Ectodermal cell (in vitro differentiated cells): Measurements from ENCODE around the gene ZNF174. TPM values are rescaled to one million over a fixed set of nuclear protein-coding genes. Genes with fewer than 3 reads are reported as not detected.
A peak's percentile ranks its signal among the peaks of the same experiment; 100 is the strongest.

Experiments
- H3K27ac ChIP-seq: 2 replicates; pipeline ENCODE4 v1.7.0; 2013; ENCODE audit warnings: mild to moderate bottlenecking, low read depth, low read length; ENCODE audit not compliant: insufficient read depth, poor library complexity, severe bottlenecking
- H3K27me3 ChIP-seq: 2 replicates; pipeline ENCODE4 v1.7.0; 2013; ENCODE audit warnings: mild to moderate bottlenecking, low read length; ENCODE audit not compliant: insufficient read depth, control insufficient read depth, poor library complexity, severe bottlenecking
- H3K36me3 ChIP-seq: one replicate; pipeline ENCODE4 v1.7.0; 2013; ENCODE audit warnings: low read length; ENCODE audit not compliant: control insufficient read depth, insufficient read depth
- H3K4me1 ChIP-seq: one replicate; pipeline ENCODE4 v1.7.0; 2013; ENCODE audit warnings: low read length; ENCODE audit not compliant: control insufficient read depth, insufficient read depth
- H3K4me3 ChIP-seq: 2 replicates; pipeline ENCODE4 v1.7.0; 2013; ENCODE audit warnings: low read depth, low read length, control low read depth; ENCODE audit not compliant: insufficient read depth
- H3K9me3 ChIP-seq: 2 replicates; pipeline ENCODE4 v1.7.0; 2013; ENCODE audit warnings: mild to moderate bottlenecking, low read length, moderate library complexity; ENCODE audit not compliant: control insufficient read depth
- WGBS, 2 experiments: methylation state at CpG; one replicate each; pipeline ENCODE4 v1.1.7; 2013; ENCODE audit warnings: missing lambda C conversion rate in 2 of 2; 5-methylcytosine and 5-hydroxymethylcytosine counted together
- polyA plus RNA-seq, 4 experiments: library from polyadenylated mRNA; stranded (reverse); fragments of 50-300 nt; gene quantifications; one replicate each; pipeline ENCODE4 v1.2.3, GENCODE V29; 2013

The ZNF174 gene
- 15.3 TPM for polyA plus RNA-seq (2013, experiment 1 of 4)
- 17.5 TPM for polyA plus RNA-seq (2013, experiment 2 of 4)
- polyA plus RNA-seq (2013, experiment 3 of 4): 12.7 TPM
- polyA plus RNA-seq (2013, experiment 4 of 4): 12.3 TPM

DNA sequence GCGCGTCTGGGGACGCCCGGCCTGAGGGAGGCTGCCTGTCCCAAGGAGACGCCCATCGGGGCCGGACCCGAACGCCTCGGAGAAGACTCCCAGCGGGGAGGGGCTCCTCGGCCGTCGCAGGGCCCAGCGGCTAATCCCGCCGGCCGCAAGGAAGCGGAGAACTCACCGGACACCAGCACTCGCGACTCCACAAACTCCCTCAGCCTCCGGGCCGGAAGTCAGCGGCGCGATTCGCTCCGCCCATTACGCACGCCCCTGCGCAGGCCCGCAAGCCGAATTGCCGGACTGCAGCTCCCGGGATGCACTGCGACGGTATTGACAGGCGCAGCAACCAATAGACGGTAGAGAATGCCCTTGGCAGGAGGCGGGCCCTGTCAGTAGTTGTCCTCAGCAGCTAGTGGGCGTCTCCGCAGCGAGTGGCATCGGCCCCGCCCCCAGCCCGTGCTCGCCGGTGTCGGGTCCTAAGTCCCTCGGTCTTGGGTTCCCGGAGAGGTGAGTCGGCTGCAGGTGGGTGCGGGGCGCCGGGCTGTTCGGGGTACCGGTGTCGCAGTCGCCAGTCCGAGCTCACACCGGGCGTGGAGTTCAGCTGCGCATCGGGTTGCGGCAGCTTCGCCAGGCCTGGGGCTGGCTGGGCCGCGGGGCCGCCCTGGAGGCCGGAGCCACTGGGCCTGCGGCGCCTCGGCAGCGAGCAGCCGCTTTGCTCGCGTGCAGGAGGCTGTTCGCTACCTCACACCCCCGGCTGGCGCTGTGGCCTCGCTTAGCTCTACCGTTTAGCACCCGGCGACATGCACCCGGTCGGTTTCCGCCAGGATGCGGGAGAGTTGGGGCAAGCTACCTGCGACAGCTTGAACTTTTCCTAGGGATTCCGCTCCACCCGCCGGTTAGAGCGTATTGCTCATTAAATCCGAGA, at the start of gene ZNF174, which contains the start of gene ZSCAN32:
Gene ZNF174, plus strand, starts transcription at position 437 of the 910 bp plus-strand sequence. CDS start 790 bp downstream, outside the sequence.
Gene ZSCAN32, minus strand, starts transcription at position 226 of the 910 bp plus-strand sequence. CDS start 3,447 bp downstream, outside the sequence.
- H3K4me1 ChIP-seq: peaks cover 3% of the 10 kb centered on the region
- H3K9me3 ChIP-seq: no peaks in the 10 kb centered on the region
- H3K36me3 ChIP-seq: peaks cover 41% of the 10 kb centered on the region
- WGBS, 2 experiments: 0% methylated on average over 95 of the region's 95 CpGs
- peak within 1 kb of the TSS; percentile 91 for H3K4me3 ChIP-seq
- no peaks in the 10 kb centered on the region for H3K27me3 ChIP-seq
- H3K27ac ChIP-seq: peak within 1 kb of the TSS; percentile 53

DNA sequence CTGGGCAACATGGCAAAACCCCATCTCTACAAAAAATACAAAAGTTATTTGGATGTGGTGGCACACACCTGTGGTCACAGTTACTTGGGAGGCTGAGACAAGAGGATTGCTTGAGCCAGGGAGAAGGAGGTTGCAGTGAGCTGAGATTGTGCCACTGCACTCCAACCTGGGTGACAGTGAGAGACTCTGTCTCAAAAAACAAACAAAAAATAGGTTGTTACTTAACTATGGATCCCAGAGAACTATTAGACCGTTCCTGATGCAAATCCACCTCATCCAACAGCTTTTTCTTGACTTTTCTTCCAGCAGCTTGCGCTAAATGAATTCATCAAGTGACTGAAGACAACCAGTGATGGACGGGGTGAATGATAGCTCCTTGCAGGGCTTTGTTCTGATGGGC, 45.4 kb upstream of the ZNF174 start, which contains the start of gene OR2C1:
Gene OR2C1, plus strand, starts transcription at position 301 of the 400 bp plus-strand sequence. Its CDS starts 52 bp downstream, at position 353.
- 75 to 80% methylated on average over 3 of the region's 3 CpGs for WGBS, 2 experiments

DNA sequence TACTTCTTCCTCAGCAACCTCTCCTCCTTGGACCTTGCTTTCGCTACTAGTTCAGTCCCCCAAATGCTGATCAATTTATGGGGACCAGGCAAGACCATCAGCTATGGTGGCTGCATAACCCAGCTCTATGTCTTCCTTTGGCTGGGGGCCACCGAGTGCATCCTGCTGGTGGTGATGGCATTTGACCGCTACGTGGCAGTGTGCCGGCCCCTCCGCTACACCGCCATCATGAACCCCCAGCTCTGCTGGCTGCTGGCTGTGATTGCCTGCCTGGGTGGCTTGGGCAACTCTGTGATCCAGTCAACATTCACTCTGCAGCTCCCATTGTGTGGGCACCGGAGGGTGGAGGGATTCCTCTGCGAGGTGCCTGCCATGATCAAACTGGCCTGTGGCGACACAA, 44.9 kb upstream of the ZNF174 start:
- Histone ChIP-seq H3K4me1 (no peaks in the 10 kb centered on the region), H3K9me3 (no peaks in the 10 kb centered on the region), H3K4me3 (no peak overlapping the region), H3K27me3 (no peaks in the 10 kb centered on the region), H3K27ac (no peak overlapping the region), H3K36me3 (no peaks in the 10 kb centered on the region)
- 89 to 93% methylated on average over 10 of the region's 10 CpGs for WGBS, 2 experiments

More for the DNA sequence above, 45.4 kb upstream of the ZNF174 start, which contains the start of gene OR2C1:
- no peak within 1 kb of the TSS for H3K27ac ChIP-seq
- no peak within 1 kb of the TSS for H3K4me3 ChIP-seq
- no peaks in the 10 kb centered on the region for H3K36me3 ChIP-seq
- no peaks in the 10 kb centered on the region for H3K9me3 ChIP-seq
- H3K27me3 ChIP-seq: no peaks in the 10 kb centered on the region
- no peaks in the 10 kb centered on the region for H3K4me1 ChIP-seq

DNA sequence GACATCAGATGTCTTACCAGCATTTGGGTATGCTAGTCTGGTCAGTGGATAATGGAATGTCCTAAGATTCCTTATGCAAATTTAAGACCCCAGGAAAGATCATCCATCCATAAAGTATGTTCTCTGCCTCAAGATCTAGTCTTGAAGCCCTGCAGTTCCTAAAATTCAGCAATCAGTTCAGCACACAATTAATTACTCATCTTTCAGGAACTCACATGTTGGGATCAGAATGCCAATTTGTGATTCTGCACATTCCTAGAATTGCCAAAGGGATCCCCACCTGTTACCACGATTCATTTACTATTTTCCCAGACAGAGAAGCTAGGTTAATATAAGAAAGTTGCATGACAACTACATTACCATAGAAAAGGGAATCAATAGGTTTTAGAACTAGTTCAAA, 42.1 kb upstream of the ZNF174 start:
- whole genome bisulfite sequencing, 2 experiments: no CpG with 5 or more reads among the region's 1 CpG
- H3K9me3 ChIP-seq: no peaks in the 10 kb centered on the region

DNA sequence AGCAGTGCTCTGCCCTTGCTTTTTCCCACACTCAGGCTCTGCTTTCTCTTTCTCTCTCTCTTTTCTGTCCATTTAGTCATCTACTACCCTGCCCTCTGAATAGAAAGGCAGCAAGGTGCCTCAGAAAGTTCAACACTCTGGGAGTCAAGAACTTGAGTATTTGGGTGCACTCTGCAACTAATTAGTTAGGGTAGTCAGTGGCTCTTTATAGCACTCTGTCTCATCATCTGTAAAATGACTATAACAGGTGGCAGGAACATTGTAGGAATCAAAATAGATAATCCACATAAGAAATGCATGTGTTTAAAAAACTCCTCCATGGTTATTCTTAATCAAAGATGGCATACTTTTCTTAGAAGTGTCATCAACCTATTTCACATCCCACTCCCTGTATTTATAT, 38.1 kb upstream of the ZNF174 start:
- Histone ChIP-seq H3K4me1 (no peaks in the 10 kb centered on the region), H3K4me3 (no peak overlapping the region), H3K9me3 (no peaks in the 10 kb centered on the region), H3K27ac (no peak overlapping the region), H3K27me3 (no peaks in the 10 kb centered on the region), H3K36me3 (no peaks in the 10 kb centered on the region)

More for the DNA sequence above, 42.1 kb upstream of the ZNF174 start:
- no peaks in the 10 kb centered on the region for H3K27me3 ChIP-seq
- no peaks in the 10 kb centered on the region for H3K36me3 ChIP-seq
- no peak overlapping the region for H3K27ac ChIP-seq
- H3K4me3 ChIP-seq: no peak overlapping the region
- H3K4me1 ChIP-seq: no peaks in the 10 kb centered on the region

DNA sequence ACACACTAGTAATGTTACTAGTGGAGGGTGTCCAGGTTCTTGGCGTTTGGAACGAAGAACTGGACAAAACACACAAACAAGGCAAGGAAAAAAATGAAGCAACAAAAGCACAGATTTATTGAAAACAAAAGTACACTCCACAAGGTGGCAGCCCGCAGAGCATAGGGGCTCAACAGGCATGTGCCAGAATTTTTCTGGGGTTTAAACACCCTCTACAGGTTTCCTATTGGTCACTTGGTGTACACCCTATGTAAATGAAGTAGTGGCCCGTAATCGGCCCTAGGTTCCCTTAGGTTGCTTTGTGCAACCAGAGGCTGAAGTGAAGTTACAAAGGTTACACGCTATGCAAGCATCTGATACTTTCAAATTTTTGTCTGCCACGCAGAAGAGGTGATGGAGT, 37.2 kb upstream of the ZNF174 start:
- 91 to 92% methylated on average over 7 of the region's 7 CpGs for WGBS, 2 experiments
- no peaks in the 10 kb centered on the region for H3K27me3 ChIP-seq
- no peaks in the 10 kb centered on the region for H3K9me3 ChIP-seq
- H3K36me3 ChIP-seq: no peaks in the 10 kb centered on the region
- H3K4me3 ChIP-seq: no peak overlapping the region
- H3K4me1 ChIP-seq: no peaks in the 10 kb centered on the region
- H3K27ac ChIP-seq: no peak overlapping the region

DNA sequence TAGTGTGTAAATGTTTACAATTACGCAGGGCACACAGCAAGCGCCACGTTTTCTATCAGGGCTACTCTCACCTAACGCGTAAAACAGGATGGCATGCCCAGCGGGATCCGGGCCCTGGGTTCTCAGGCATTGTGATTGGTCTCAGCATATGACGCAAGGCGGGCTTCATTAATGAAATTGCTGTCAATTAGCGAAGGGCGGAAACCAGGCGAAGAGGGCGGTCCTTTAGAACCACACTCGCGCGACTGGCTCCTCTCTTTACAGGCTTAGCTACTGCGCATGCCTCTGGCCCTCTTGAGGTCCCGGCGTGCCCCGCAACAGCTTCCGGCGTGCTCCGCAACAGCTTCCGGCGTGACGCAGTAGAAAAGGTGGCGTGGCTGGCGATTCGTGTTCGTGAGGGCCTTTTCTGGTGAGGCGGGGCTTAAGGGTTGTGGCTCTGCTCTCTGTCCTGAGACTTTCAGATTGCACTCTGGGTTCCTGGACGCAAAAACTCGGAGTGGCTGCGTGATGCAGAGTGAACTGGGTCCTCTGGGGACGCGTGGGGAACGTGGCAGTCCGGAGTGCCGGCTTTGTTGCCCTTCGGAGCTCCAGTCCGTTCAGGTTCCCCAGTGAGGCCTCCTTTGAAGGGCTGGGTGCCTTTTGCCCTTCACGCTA, 36.1 kb upstream of the ZNF174 start:
- 92 to 93% methylated on average over 42 of the region's 42 CpGs for WGBS, 2 experiments
- Histone ChIP-seq H3K9me3 (no peaks in the 10 kb centered on the region), H3K27ac (no peak overlapping the region), H3K36me3 (no peaks in the 10 kb centered on the region), H3K4me3 (no peak overlapping the region), H3K4me1 (no peaks in the 10 kb centered on the region), H3K27me3 (no peaks in the 10 kb centered on the region)

DNA sequence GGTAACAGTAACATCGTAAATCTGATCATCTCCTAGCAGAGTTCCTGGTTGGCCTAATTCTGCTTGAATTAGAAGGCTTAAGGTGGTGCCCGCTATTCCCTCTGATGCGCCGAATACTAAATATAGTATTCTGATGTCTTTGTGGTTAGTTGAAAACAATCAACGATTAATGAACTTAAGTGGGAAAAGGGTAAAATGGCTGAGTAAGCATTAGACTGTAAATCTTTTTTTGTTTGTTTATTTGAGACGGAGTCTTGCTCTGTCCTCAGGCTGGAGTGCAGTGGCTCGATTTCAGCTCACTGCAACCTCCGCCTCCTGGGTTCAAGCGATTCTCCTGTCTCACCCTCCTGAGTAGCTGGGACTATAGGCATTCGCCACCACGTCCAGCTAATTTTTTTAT, 31.9 kb upstream of the ZNF174 start:
- Histone ChIP-seq H3K4me1 (no peaks in the 10 kb centered on the region), H3K9me3 (no peaks in the 10 kb centered on the region), H3K4me3 (no peak overlapping the region), H3K27me3 (no peaks in the 10 kb centered on the region), H3K36me3 (no peaks in the 10 kb centered on the region), H3K27ac (no peak overlapping the region)
- 90 to 91% methylated on average over 11 of the region's 11 CpGs for WGBS, 2 experiments

DNA sequence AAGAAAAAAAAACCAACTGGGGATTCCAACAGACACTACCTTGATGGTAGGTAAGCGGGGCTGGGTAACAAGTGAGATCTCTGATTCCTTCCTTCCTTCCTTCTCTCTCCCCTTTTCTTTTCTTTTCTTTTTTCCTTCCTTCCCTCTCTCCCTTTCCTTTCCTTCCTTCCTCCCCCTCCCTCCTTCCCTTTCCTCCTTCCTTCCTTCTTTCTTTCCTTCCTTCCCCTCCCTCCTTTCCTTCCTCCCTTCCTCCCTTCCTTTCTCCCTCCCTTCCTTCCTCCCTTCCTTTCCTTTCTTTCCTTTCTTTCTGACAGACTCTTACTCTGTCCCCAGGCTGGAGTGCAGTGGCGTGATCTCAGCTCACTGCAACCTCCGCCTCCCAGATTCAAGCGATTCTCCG, 25.3 kb upstream of the ZNF174 start:
- no peak overlapping the region for H3K4me3 ChIP-seq
- H3K4me1 ChIP-seq: no peaks in the 10 kb centered on the region
- no peak overlapping the region for H3K27ac ChIP-seq
- WGBS, 2 experiments: 89 to 91% methylated on average over 5 of the region's 5 CpGs
- no peaks in the 10 kb centered on the region for H3K36me3 ChIP-seq
- no peaks in the 10 kb centered on the region for H3K9me3 ChIP-seq
- no peaks in the 10 kb centered on the region for H3K27me3 ChIP-seq

DNA sequence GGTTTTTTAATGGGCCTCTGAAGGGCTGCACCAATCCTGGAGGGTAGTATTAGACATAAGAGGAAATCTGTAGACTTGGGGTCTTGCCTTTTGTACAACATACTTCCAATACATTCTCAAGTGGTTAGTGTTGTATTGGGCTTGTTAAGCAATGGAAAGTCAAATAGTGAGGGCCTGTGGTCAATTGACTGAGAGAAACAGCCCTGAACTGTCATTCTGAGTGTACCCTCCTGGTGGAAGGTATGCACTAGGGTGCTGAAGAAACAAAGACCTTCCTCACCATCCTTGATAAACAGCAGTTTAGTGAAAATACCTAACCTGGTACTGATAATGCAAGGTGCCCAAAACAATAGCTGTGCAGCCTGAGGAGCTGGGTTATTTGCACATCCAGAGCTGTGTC, 23.1 kb upstream of the ZNF174 start:
- no peaks in the 10 kb centered on the region for H3K4me1 ChIP-seq
- H3K36me3 ChIP-seq: peaks cover 9% of the 10 kb centered on the region
- no peaks in the 10 kb centered on the region for H3K9me3 ChIP-seq

More for the DNA sequence above, 23.1 kb upstream of the ZNF174 start:
- H3K4me3 ChIP-seq: no peak overlapping the region
- no peaks in the 10 kb centered on the region for H3K27me3 ChIP-seq
- H3K27ac ChIP-seq: no peak overlapping the region
